Hematopoietic multipotent progenitor cell treated with erythropoietin and hydrocortisone succinate and interleukin-3 and kit ligand, for 4 days (in vitro differentiated cells): ENCODE measurements around the gene CDK2.
"Not testable (repeated sequence)": the region's sequence is repeated elsewhere in the genome, so short reads cannot be mapped to it uniquely, and the experiment has no call there.

Experiments
- DNase-seq: peaks from one replicate; pipeline ENCODE4 v3.0.0-alpha.2; 2015

CDK2 gene

DNA sequence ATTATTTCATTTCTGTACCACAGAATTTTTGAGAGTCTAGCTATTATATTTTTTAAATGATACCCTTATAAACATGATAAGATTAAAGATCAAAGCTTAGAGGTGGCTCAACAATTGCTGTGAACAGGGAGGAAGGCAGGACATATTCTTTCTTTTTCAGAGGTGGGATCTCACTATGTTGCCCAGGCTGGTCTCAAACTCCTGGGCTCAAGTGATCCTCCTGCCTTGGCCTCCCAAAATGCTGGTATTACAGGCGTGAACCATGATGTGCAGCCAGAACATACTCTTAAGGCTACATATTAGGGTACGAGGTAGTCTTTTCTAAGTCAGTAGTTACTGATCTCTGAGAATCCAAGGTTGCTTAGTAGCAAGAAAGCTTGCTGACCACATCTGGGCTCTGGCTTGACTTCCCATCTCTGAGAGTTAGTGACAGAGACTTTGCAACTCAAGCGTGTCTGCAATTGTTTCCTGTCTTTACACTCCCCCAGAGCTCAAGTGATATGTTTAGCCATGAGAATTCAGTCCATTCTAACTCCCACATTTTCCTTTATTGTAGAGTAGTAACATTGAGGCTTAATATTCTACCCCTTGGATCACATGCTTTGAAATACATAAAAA lies 15.8 kb downstream of the CDK2 start:
- DNase-seq = peak; percentile 59

DNA sequence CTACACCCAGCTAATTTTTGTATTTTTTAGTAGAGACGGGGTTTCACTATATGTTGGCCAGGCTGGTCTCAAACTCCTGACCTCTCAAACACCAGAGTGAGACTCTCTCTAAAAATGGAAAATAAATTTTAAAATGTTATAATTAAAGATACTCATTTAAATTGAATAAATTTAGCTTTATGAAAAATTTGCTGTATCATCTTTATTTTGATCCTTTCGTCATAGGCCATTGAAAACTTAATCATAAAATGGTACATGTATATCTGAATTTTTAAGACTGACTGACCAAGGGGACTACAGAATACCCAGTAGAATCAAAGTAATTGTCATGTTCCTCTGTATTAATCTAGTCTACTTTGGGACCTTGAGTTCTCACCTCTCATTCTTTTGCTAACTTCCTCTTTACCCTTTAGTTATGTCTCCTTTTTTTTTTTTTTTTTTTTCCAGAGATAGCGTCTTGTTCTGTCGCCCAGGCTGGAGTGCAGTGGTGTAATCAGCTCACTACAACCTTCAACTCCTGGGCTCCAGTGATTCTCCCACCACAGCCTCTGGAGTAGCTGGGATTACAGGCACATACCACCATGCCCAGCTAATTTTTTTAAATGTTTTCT lies 16.7 kb downstream of the CDK2 start:
- DNase-seq = peak; percentile 81

- no peak for DNase-seq
Observed at GRCh38 chr12:55984861-55985260, 18.2 kb downstream of the CDK2 start.

DNA sequence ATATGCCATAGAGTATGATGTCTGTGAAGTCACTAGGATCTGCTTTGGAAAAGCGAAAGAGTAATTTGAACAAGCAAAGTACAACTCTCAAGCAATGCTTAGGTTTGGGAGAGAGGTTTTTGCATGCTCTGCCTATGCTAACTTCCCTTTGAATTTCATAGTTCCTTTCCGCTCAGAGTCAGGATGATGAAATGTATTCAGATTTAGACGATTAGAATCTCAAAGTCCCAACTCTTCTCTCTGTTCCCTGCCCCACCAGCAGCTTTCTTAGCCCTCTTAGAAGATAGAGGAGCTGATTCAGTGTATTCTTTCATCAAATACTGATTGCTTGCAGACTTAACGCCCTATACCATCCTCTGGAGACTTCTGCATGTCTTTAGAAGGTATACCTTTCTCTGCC lies 18.7 kb downstream of the CDK2 start:
- DNase-seq = no peak

DNA sequence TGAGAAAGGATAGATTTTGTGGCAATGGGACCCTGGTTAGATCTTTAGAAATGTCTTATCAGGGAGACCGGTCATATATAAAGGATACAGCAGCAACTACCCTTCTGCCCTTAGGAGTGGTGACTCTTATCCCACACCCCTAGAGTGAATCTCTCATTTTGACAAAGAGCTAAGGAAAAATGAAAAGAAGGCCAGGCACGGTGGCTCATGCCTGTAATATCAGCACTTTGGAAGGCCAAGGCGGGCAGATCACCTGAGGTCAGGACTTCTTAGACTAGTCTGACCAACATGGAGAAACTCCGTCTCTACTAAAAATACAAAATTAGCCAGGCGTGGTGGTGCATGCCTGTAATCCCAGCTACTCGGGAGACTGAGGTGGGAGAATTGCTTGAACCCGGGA lies 19.3 kb downstream of the CDK2 start:
- DNase-seq = not testable (repeated sequence)

DNA sequence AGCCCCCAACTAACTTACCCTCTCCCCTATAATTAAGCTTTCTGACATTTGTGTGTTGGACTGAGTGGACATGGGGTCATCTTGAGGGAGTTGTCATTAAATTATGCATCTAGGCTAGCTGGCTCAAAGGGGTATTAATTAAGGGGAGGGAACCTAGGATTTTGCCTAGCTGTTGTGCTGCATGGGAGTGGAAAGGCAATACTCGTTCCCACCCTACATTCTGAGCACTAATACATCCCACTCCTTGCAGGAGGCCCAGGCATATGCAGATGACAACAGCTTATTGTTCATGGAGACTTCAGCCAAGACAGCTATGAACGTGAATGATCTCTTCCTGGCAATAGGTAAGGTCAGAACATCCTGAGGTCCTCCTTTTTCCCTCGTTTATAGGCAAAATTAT lies 24.5 kb downstream of the CDK2 start:
- DNase-seq = no peak

DNA sequence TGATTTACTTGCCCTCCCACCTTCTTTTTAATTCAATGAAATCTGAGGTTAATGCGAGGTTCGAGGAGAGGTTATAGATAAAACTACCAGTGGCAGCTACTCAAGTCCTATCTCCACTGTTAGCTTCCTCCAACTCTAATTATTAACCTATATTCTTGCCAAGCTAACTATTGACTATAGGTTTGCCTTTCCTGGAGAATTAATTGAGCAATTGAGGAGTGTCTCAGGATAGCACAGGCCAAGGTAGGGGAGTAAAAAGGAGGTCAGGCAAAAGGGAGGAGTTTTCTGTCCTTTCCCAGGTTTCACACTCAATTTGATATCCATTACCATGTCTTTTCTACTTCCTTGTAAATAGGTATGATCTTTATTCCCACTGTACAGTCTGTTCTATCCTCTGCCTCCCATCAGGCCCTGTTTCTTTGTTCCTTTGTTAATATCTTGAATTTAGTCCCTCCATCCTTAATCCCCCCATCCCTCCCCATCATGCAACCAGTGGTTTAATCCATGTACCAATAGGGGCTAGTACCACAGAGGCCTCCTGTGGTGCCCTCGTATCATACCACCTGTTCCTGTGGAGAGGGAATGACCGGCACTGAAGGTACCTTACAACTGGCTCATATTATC lies 26.7 kb downstream of the CDK2 start:
- DNase-seq = no peak

GRCh38 chr12:55995366-55995765 lies 28.7 kb downstream of the CDK2 start:
- no peak for DNase-seq

- DNase-seq = peak; percentile 89
Observed at GRCh38 chr12:55996201-55996714, 29.6 kb downstream of the CDK2 start.

DNA sequence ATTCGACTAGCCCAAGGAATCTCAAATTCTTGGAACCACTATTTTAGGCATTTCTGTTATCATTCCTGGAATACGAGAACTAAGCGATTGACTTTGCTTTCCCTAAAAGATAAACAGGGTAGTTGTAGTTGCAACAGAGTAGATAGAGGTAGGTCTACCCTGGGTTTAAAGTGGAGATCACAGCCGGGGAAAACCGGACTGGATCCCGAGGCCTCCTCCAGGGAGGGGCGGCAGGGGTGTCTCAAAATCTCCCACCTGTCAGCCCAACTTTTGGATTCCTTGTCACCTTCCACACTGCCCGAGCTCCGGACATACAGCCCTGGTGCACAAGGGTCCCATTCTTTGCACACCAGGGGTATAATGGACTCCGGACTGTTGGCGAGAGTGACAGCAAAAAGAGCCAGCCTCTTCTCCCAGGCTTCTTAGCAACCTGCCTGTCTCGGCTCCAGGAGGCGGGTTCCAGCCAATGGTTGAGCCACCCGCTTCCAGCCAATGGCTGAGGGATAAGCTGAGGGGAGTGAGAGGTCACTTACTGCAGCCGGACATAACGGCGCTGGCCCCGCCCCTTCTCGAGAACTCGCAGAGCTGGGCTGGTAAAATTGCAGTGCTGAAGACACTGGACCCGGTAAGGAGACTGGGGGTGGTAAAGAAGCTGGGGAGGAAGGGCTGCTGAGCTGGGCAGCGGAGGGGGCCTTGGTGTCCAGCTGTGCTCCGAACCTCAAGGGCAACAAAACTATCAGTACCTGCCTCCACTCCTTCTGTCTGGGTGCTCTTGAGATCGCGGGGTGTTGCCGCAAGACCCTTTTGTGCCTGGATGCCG lies 30.3 kb downstream of the CDK2 start, which contains the start of gene SUOX:
SUOX (plus strand) TSS at position 562 of the 820 bp plus-strand sequence. CDS start 4,946 bp downstream, outside the sequence.
- peak; percentile 99 for DNase-seq

DNA sequence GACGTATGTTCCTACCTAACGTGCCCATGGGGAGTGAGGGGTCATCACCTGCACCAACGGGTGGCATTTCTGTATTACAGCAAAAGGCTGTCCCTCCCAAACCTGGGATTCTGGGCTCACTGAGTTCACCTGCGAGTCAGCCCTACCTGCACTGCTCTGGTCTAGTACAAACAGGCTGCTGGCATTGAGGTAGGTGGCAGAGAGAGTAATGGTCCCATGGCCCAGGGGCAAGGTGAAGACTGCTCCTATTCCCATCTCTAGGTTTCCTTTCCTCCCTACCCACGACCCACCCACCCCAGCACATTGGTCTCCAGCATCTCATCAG lies 30.9 kb downstream of the CDK2 start:
- DNase-seq = no peak

GRCh38 chr12:55999522-55999921 lies 32.9 kb downstream of the CDK2 start:
- DNase-seq = peak; percentile 66

- not testable (repeated sequence) for DNase-seq
Observed at GRCh38 chr12:55999999-56000540, 33.4 kb downstream of the CDK2 start.

DNA sequence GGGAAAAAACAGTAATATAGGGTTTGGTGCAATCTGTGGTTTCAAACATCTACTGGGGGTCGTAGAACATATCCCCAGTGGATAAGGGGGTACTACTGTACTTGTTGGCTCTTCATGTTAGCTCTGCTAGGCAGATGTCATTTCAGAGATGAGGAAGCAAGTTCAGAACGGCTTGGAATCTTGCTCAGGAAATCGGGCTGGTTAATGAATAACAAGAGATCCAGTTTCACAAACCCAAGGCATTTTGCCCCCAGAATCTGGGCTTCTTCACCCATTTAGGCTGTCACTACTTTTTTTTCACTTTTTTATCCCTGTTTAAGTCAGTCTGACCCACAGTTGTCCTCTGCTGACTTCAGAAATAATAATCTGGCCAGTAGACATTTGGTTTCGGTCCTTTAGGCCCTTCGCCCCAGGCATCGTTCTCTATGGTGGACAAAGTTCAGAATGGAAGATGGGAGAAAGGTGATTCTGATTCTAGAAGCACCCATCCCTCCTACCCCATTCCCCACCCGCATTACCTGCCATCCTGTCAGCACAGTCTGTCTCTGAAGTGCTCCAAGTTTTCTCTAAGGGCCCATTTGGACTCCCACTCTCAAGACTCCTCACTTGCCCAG lies 35.0 kb downstream of the CDK2 start:
- DNase-seq = no peak

- not testable (repeated sequence) for DNase-seq
Observed at GRCh38 chr12:56003376-56003775, 36.7 kb downstream of the CDK2 start.

DNA sequence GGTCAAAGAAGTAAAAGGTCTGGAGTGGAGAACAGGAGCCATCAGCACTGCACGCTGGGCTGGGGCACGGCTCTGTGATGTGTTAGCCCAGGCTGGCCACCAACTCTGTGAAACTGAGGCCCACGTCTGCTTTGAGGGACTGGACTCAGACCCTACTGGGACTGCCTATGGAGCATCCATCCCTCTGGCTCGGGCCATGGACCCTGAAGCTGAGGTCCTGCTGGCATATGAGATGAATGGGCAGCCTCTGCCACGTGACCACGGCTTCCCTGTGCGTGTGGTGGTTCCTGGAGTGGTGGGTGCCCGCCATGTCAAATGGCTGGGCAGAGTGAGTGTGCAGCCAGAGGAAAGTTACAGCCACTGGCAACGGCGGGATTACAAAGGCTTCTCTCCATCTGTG lies 37.6 kb downstream of the CDK2 start:
- no peak for DNase-seq

- DNase-seq = peak; percentile 64
Observed at GRCh38 chr12:56007564-56008559, 41.2 kb downstream of the CDK2 start.

DNA sequence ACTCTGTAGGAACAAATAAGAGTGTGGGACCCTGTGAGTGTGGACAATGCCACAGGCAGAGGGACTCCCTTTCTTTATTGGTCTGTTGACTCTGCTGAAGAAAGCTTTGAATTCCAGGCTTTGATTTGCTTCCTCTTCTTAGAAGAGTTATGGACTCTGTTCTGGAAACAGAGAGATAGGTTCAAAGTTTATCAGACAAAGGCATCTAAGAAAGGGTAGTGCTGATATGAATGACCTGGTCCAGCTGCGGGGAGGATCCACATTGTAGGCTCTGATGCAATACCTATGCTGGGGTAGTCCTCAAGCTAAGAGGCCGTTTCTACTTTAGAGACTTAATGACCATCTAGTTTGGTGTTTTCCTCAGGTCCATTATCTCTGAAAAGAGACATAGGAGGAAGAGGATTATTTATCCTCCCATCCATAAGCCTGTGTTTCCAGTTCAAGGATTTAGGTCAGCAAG lies 43.5 kb downstream of the CDK2 start:
- DNase-seq = peak; percentile 49

GRCh38 chr12:56011509-56012090 lies 45.0 kb downstream of the CDK2 start:
- DNase-seq = no peak

DNA sequence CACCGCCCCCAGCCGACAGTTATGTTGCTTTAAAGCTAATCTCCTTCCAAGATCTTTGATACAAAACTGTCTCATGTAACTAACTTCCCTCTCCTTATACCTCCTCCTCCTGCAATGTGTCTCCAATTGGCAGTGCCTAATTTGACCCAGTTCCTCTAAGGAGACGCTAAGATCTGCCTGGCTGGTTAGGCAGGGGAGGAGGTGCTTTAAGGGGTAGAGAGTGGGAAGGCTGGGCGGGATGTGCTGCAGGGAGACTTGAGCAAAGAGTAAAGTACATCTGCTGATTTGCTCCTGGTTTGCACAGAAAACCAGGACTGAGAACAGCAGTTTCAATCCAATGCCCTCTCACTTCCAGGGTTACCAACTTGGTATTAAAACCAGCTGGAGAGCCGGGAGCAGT lies 46.9 kb downstream of the CDK2 start:
- DNase-seq = peak; percentile 22

GRCh38 chr12:56014205-56014604 lies 47.6 kb downstream of the CDK2 start:
- no peak for DNase-seq
